ENCODE results near the gene CD28. TPM values are rescaled to one million over a fixed set of nuclear protein-coding genes. Genes with fewer than 3 reads are reported as not detected.
"Not testable (repeated sequence)": the region's sequence is repeated elsewhere in the genome, so short reads cannot be mapped to it uniquely, and the experiment has no call there.

CD28 gene
- total and polyA plus RNA-seq, 10 of the 15 experiments (the other 5 are each of a cell fraction or from before 2014, with no cell fraction given): 0.03 to 0.23 (median 0.04) TPM; not detected in 7

GRCh38 chr2:203777030-203777429, 70.6 kb downstream of the CD28 start:
- Histone ChIP-seq H3K36me3 (ENCODE audit: control insufficient read depth in 2 of 2, insufficient read depth in 2 of 2, low read length in 1 of 2) (no peaks in the 10 kb centered on the region), H3K9me3 (replicated peaks; ENCODE audit: control insufficient read depth, insufficient read depth, low read length) (no peaks in the 10 kb centered on the region; the same call in 2 of the 3 replicates), H3K4me1 (ENCODE audit: control insufficient read depth, insufficient read depth, low read length) (no peaks in the 10 kb centered on the region), H4K20me1 (ENCODE audit: control insufficient read depth, insufficient read depth) (no peaks in the 10 kb centered on the region), H3K4me2 (ENCODE audit: control insufficient read depth, insufficient read depth) (no peak overlapping the region), H3K27ac (ENCODE audit: control insufficient read depth, insufficient read depth) (no peak overlapping the region), H3K79me2 (ENCODE audit: control insufficient read depth, insufficient read depth, low read length) (no peaks in the 10 kb centered on the region), H2AFZ (ENCODE audit: control insufficient read depth, low read depth, low read length) (no peak overlapping the region), H3K4me3 (no peak overlapping the region), H3K9ac (ENCODE audit: control insufficient read depth, insufficient read depth, low read length) (no peak overlapping the region), H3K27me3 (replicated peaks in 1 of 2; ENCODE audit: control insufficient read depth in 2 of 2, insufficient read depth in 2 of 2, low read length in 1 of 2) (peaks cover 0 to 3% of the 10 kb centered on the region in 2 experiments; a peak in 1 of 4 replicates)
- intact Hi-C loops (cut with micrococcal nuclease; ENCODE audit: unreplicated experiment) (no loop called here), in situ Hi-C loops (cut with MboI) (no loop called here)
- RAD21 ChIA-PET (ENCODE audit: unreplicated experiment): no interaction called here
- 75% methylated on average over 5 of the region's 5 CpGs for WGBS (ENCODE audit: insufficient coverage, insufficient replicate concordance, low lambda C conversion rate, missing lambda C conversion rate)
- POLR2A ChIA-PET: no interaction called here
- ATAC-seq: no peak
- SMC1A ChIA-PET (ENCODE audit: uncharacterized antibody, unreplicated experiment): no interaction called here
- no peak for TF ChIP-seq MEF2A (IDR thresholded peaks at IDR 0.05; ENCODE audit: insufficient read depth, low read depth, low read length)
- TF ChIP-seq HCFC1 (IDR thresholded peaks at IDR 0.05; ENCODE audit: low read length): no peak
- no peak for TF ChIP-seq ZNF622 (IDR thresholded peaks at IDR 0.05)
- TF ChIP-seq NFXL1 (IDR thresholded peaks at IDR 0.05; ENCODE audit: borderline replicate concordance): no peak
- TF ChIP-seq SUZ12 (IDR thresholded peaks at IDR 0.05; ENCODE audit: unreplicated experiment): no peak
- TF ChIP-seq IKZF2 (IDR thresholded peaks at IDR 0.05): no peak
- no peak for TF ChIP-seq E2F4 (IDR thresholded peaks at IDR 0.05; ENCODE audit: low read depth, low read length)
- no peak for TF ChIP-seq STAT1 (conservative IDR thresholded peaks at IDR 0.05)
- TF ChIP-seq CHD2 (IDR thresholded peaks at IDR 0.05; ENCODE audit: borderline replicate concordance, low read depth, low read length): no peak
- no peak for TF ChIP-seq ZNF592 (IDR thresholded peaks at IDR 0.05)
- no peak for TF ChIP-seq BHLHE40 (IDR thresholded peaks at IDR 0.05; ENCODE audit: borderline replicate concordance in 1 of 2, low read depth in 2 of 2, low read length in 1 of 2)
- TF ChIP-seq POU2F2 (IDR thresholded peaks at IDR 0.05; ENCODE audit: borderline replicate concordance, low read depth, low read length): no peak
- no peak for FAIRE-seq
- BruUV-seq (replicated peaks): no TSS peak
- CTCF ChIA-PET: no interaction called here
- DNase-seq (ENCODE audit: low read depth, low spot score): no peak

GRCh38 chr2:203779477-203780073, 73.1 kb downstream of the CD28 start:
- H2AFZ ChIP-seq (ENCODE audit: control insufficient read depth, low read depth, low read length); H3K4me1 ChIP-seq (ENCODE audit: control insufficient read depth, insufficient read depth, low read length); in situ Hi-C loops (cut with MboI); POLR2A ChIA-PET; ATAC-seq; RAD21 ChIA-PET (ENCODE audit: unreplicated experiment); H3K36me3 ChIP-seq (ENCODE audit: control insufficient read depth in 2 of 2, insufficient read depth in 2 of 2, low read length in 1 of 2); DNase-seq (ENCODE audit: low read depth, low spot score); FAIRE-seq; H3K9ac ChIP-seq (ENCODE audit: control insufficient read depth, insufficient read depth, low read length); H4K20me1 ChIP-seq (ENCODE audit: control insufficient read depth, insufficient read depth); H3K9me3 ChIP-seq (replicated peaks; ENCODE audit: control insufficient read depth, insufficient read depth, low read length); H3K4me3 ChIP-seq; H3K27me3 ChIP-seq (replicated peaks in 1 of 2; ENCODE audit: control insufficient read depth in 2 of 2, insufficient read depth in 2 of 2, low read length in 1 of 2); H3K4me2 ChIP-seq (ENCODE audit: control insufficient read depth, insufficient read depth); intact Hi-C loops (cut with micrococcal nuclease; ENCODE audit: unreplicated experiment); SMC1A ChIA-PET (ENCODE audit: uncharacterized antibody, unreplicated experiment); H3K27ac ChIP-seq (ENCODE audit: control insufficient read depth, insufficient read depth); H3K79me2 ChIP-seq (ENCODE audit: control insufficient read depth, insufficient read depth, low read length); BruUV-seq (replicated peaks); CTCF ChIA-PET: not testable (repeated sequence)
- WGBS (ENCODE audit: insufficient coverage, insufficient replicate concordance, low lambda C conversion rate, missing lambda C conversion rate): 64% methylated on average over 4 of the region's 4 CpGs

Measured in GM12878 (cell line).